Neural progenitor cell (in vitro differentiated cells): ENCODE measurements around the gene TKT. TPM values are rescaled to one million over a fixed set of nuclear protein-coding genes. Genes with fewer than 3 reads are reported as not detected.
A peak's percentile ranks its signal among the peaks of the same experiment; 100 is the strongest.

Experiments used
- DNase-seq: peaks from one replicate; pipeline ENCODE4 v3.0.0-alpha.2; 2016; ENCODE audit warnings: low spot score
- H2AFZ ChIP-seq: fragments of 200-600 bp; sonication (generic); replicated peaks from 2 replicates; pipeline ENCODE4 v1.6.1; 2016; ENCODE audit warnings: antibody characterized with exemption
- H3F3A ChIP-seq: fragments of 200-600 bp; sonication (generic); 2 replicates; pipeline ENCODE4 v1.6.1; 2016; ENCODE audit warnings: antibody characterized with exemption, low read depth
- H3K27ac ChIP-seq: fragments of 200-600 bp; sonication (generic); 2 replicates; pipeline ENCODE4 v1.5.1; 2016; ENCODE audit warnings: mild to moderate bottlenecking
- H3K27me3 ChIP-seq: fragments of 200-600 bp; sonication (generic); 2 replicates; pipeline ENCODE4 v1.6.1; 2016; ENCODE audit warnings: mild to moderate bottlenecking, moderate library complexity
- H3K36me3 ChIP-seq: fragments of 200-600 bp; sonication (generic); 2 replicates; pipeline ENCODE4 v1.5.1; 2016
- H3K4me1 ChIP-seq: fragments of 200-600 bp; sonication (generic); 2 replicates; pipeline ENCODE4 v1.6.1; 2016; ENCODE audit warnings: mixed run types
- H3K4me2 ChIP-seq: fragments of 200-600 bp; sonication (generic); 2 replicates; pipeline ENCODE4 v1.6.1; 2016
- H3K4me3 ChIP-seq: fragments of 200-600 bp; sonication (generic); 2 replicates; pipeline ENCODE4 v1.5.1; 2016
- H3K79me2 ChIP-seq: fragments of 200-600 bp; sonication (generic); 2 replicates; pipeline ENCODE4 v1.6.1; 2016; ENCODE audit warnings: low read depth
- H3K9ac ChIP-seq: fragments of 200-600 bp; sonication (generic); 2 replicates; pipeline ENCODE4 v1.6.1; 2016
- H3K9me3 ChIP-seq: fragments of 200-600 bp; sonication (generic); 2 replicates; pipeline ENCODE4 v1.5.1; 2016; ENCODE audit warnings: low read depth
- H4K20me1 ChIP-seq: fragments of 200-600 bp; sonication (generic); 2 replicates; pipeline ENCODE4 v1.6.1; 2016; ENCODE audit warnings: low read depth
- H3K27ac Mint-ChIP-seq: 3 replicates; pipeline ENCODE4 v1.8.0; 2021; ENCODE audit warnings: mixed read lengths
- H3K27me3 Mint-ChIP-seq: 2 replicates; pipeline ENCODE4 v1.8.0; 2022; ENCODE audit warnings: low read depth, mild to moderate bottlenecking, inconsistent platforms, moderate library complexity, mixed read lengths; ENCODE audit not compliant: insufficient read depth
- H3K36me3 Mint-ChIP-seq: 3 replicates; pipeline ENCODE4 v1.8.0; 2021; ENCODE audit warnings: mixed read lengths
- H3K4me1 Mint-ChIP-seq: 3 replicates; pipeline ENCODE4 v1.8.0; 2021; ENCODE audit warnings: mixed read lengths
- H3K4me3 Mint-ChIP-seq: 3 replicates; pipeline ENCODE4 v1.8.0; 2021; ENCODE audit warnings: mild to moderate bottlenecking, moderate library complexity, mixed read lengths
- H3K9me3 Mint-ChIP-seq: 3 replicates; pipeline ENCODE4 v1.8.0; 2020; ENCODE audit warnings: mixed read lengths
- CTCF ChIP-seq: fragments of 200-600 bp; sonication (generic); IDR thresholded peaks from 2 replicates; pipeline ENCODE4 v1.5.1; 2017; ENCODE audit warnings: antibody characterized with exemption, mild to moderate bottlenecking
- EZH2 ChIP-seq: fragments of 200-600 bp; sonication (generic); IDR thresholded peaks from 2 replicates; pipeline ENCODE4 v1.6.1; 2017; ENCODE audit warnings: antibody characterized with exemption, mild to moderate bottlenecking, moderate library complexity
- EZH2phosphoT487 ChIP-seq: fragments of 200-600 bp; sonication (generic); IDR thresholded peaks from 2 replicates; pipeline ENCODE4 v1.6.1; 2017; ENCODE audit warnings: antibody characterized with exemption
- total RNA-seq: library from RNA; depleted of rRNA; stranded (reverse); fragments of >200 nt; gene quantifications from 2 replicates; pipeline ENCODE4 v1.2.3, GENCODE V29; 2015; ENCODE audit warnings: low replicate concordance

Gene TKT
- total RNA-seq, 1 donor from 2014 or later, result 292 TPM

- Histone ChIP-seq H3K4me1 (peaks cover 6% of the 10 kb centered on the region), H3K36me3 (no peaks in the 10 kb centered on the region), H4K20me1 (no peaks in the 10 kb centered on the region), H3K4me3 (no peak overlapping the region), H3F3A (no peaks in the 10 kb centered on the region), H2AFZ (no peak overlapping the region), H3K27me3 (no peaks in the 10 kb centered on the region), H3K9me3 (no peaks in the 10 kb centered on the region), H3K27ac (no peak overlapping the region), H3K9ac (no peak overlapping the region), H3K4me2 (no peak overlapping the region), H3K79me2 (no peaks in the 10 kb centered on the region)
- no peak overlapping the region for H3K4me3 Mint-ChIP-seq
- peaks cover 12% of the 10 kb centered on the region for H3K4me1 Mint-ChIP-seq
- H3K36me3 Mint-ChIP-seq, result no peaks in the 10 kb centered on the region
- H3K27me3 Mint-ChIP-seq, result peaks cover 4% of the 10 kb centered on the region
- no peak for DNase-seq
- no peaks in the 10 kb centered on the region for H3K9me3 Mint-ChIP-seq
- no peak overlapping the region for H3K27ac Mint-ChIP-seq
- no peak for TF ChIP-seq EZH2
- TF ChIP-seq CTCF, result no peak
- TF ChIP-seq EZH2phosphoT487, result no peak
Observed at GRCh38 chr3:53181528-53181927, 74.3 kb downstream of the TKT start.

GRCh38 chr3:53181024-53181371 is 74.8 kb downstream of the TKT start:
- TF ChIP-seq CTCF (no peak), EZH2 (no peak), EZH2phosphoT487 (no peak)
- no peak overlapping the region for H3K4me3 Mint-ChIP-seq
- H4K20me1 ChIP-seq, result no peaks in the 10 kb centered on the region
- no peak overlapping the region for H3K4me3 ChIP-seq
- H3F3A ChIP-seq, result no peaks in the 10 kb centered on the region
- H3K27ac Mint-ChIP-seq, result no peak overlapping the region
- H3K4me1 ChIP-seq, result peaks cover 6% of the 10 kb centered on the region
- no peak for DNase-seq
- no peak overlapping the region for H3K4me2 ChIP-seq
- no peaks in the 10 kb centered on the region for H3K79me2 ChIP-seq
- H3K9ac ChIP-seq, result no peak overlapping the region
- H3K36me3 ChIP-seq, result no peaks in the 10 kb centered on the region
- no peaks in the 10 kb centered on the region for H3K9me3 Mint-ChIP-seq
- no peak overlapping the region for H3K27ac ChIP-seq
- no peaks in the 10 kb centered on the region for H3K9me3 ChIP-seq
- H3K27me3 Mint-ChIP-seq, result peaks cover 4% of the 10 kb centered on the region
- H3K4me1 Mint-ChIP-seq, result peaks cover 12% of the 10 kb centered on the region
- no peaks in the 10 kb centered on the region for H3K36me3 Mint-ChIP-seq
- H2AFZ ChIP-seq, result no peak overlapping the region
- H3K27me3 ChIP-seq, result no peaks in the 10 kb centered on the region

- H4K20me1 ChIP-seq, result no peaks in the 10 kb centered on the region
- no peak for DNase-seq
- H3K9ac ChIP-seq, result peak overlapping the region; percentile 19
- no peak overlapping the region for H3K4me3 ChIP-seq
- no peaks in the 10 kb centered on the region for H3K27me3 ChIP-seq
- H3K4me2 ChIP-seq, result no peak overlapping the region
- TF ChIP-seq EZH2phosphoT487 (no peak), EZH2 (no peak), CTCF (no peak)
- no peaks in the 10 kb centered on the region for H3F3A ChIP-seq
- no peaks in the 10 kb centered on the region for H3K9me3 Mint-ChIP-seq
- H3K4me1 ChIP-seq, result peaks cover 6% of the 10 kb centered on the region
- no peaks in the 10 kb centered on the region for H3K79me2 ChIP-seq
- no peak overlapping the region for H3K27ac ChIP-seq
- H3K27ac Mint-ChIP-seq, result no peak overlapping the region
- peaks cover 4% of the 10 kb centered on the region for H3K27me3 Mint-ChIP-seq
- H3K9me3 ChIP-seq, result no peaks in the 10 kb centered on the region
- no peaks in the 10 kb centered on the region for H3K36me3 Mint-ChIP-seq
- H3K4me3 Mint-ChIP-seq, result no peak overlapping the region
- H3K36me3 ChIP-seq, result no peaks in the 10 kb centered on the region
- H2AFZ ChIP-seq, result no peak overlapping the region
- H3K4me1 Mint-ChIP-seq, result peaks cover 12% of the 10 kb centered on the region
Observed at GRCh38 chr3:53180305-53181023, 75.4 kb downstream of the TKT start.
